Type B pancreatic cell (in vitro differentiated cells): Measurements from ENCODE around the gene SPC25. TPM values are rescaled to one million over a fixed set of nuclear protein-coding genes. Genes with fewer than 3 reads are reported as not detected.

Source experiments
- DNase-seq: peaks from one replicate; pipeline ENCODE4 v3.0.0; 2021; ENCODE audit warnings: mixed read lengths; ENCODE audit not compliant: unreplicated experiment; ENCODE audit errors: extremely low spot score
- H3K27ac Mint-ChIP-seq: 2 replicates; pipeline ENCODE4 v1.8.0; 2021; ENCODE audit warnings: mild to moderate bottlenecking, mixed read lengths
- H3K27me3 Mint-ChIP-seq: 2 replicates; pipeline ENCODE4 v1.8.0; 2021; ENCODE audit warnings: mixed read lengths
- H3K36me3 Mint-ChIP-seq: 2 replicates; pipeline ENCODE4 v1.8.0; 2021; ENCODE audit warnings: mixed read lengths
- H3K4me1 Mint-ChIP-seq: one replicate; pipeline ENCODE4 v1.8.0; 2021; ENCODE audit warnings: mixed read lengths; ENCODE audit not compliant: unreplicated experiment
- H3K4me3 Mint-ChIP-seq: 2 replicates; pipeline ENCODE4 v1.8.0; 2021; ENCODE audit warnings: mild to moderate bottlenecking, mixed read lengths
- H3K9me3 Mint-ChIP-seq: 2 replicates; pipeline ENCODE4 v1.8.0; 2021; ENCODE audit warnings: mixed read lengths
- CTCF ChIP-seq: fragments of 200-600 bp; sonication (generic); conservative IDR thresholded peaks from 2 replicates; pipeline ENCODE4 v1.5.0; 2021; ENCODE audit warnings: antibody characterized with exemption, mild to moderate bottlenecking
- total RNA-seq: library from RNA; stranded (reverse); gene quantifications from 2 replicates; pipeline ENCODE4 v1.2.1, GENCODE V29; 2021; ENCODE audit warnings: low replicate concordance

Gene SPC25
- total RNA-seq, 1 donor from 2014 or later = 25.2 TPM

GRCh38 chr2:168910330-168910729, 20.1 kb upstream of the SPC25 start:
- Mint-ChIP-seq H3K36me3 (no peaks in the 10 kb centered on the region), H3K4me3 (no peak overlapping the region), H3K9me3 (peaks cover 5% of the 10 kb centered on the region), H3K27me3 (peaks cover 81% of the 10 kb centered on the region), H3K4me1 (peaks cover 28% of the 10 kb centered on the region), H3K27ac (no peak overlapping the region)
- DNase-seq = no peak
- TF ChIP-seq CTCF = no peak

GRCh38 chr2:168907940-168908662, 17.9 kb upstream of the SPC25 start:
- TF ChIP-seq CTCF = no peak
- Mint-ChIP-seq H3K27ac (no peak overlapping the region), H3K36me3 (no peaks in the 10 kb centered on the region), H3K4me1 (peaks cover 28% of the 10 kb centered on the region), H3K9me3 (peaks cover 5% of the 10 kb centered on the region), H3K27me3 (peaks cover 73% of the 10 kb centered on the region), H3K4me3 (no peak overlapping the region)
- DNase-seq = no peak

- no peak for TF ChIP-seq CTCF
- H3K27ac Mint-ChIP-seq = no peak overlapping the region
- H3K27me3 Mint-ChIP-seq = peaks cover 61% of the 10 kb centered on the region
- H3K36me3 Mint-ChIP-seq = no peaks in the 10 kb centered on the region
- H3K4me3 Mint-ChIP-seq = no peak overlapping the region
- no peak for DNase-seq
- H3K4me1 Mint-ChIP-seq = peaks cover 7% of the 10 kb centered on the region
- H3K9me3 Mint-ChIP-seq = peaks cover 5% of the 10 kb centered on the region
Observed at GRCh38 chr2:168904358-168904757, 14.1 kb upstream of the SPC25 start.

GRCh38 chr2:168903888-168904287, 13.7 kb upstream of the SPC25 start:
- H3K4me3 Mint-ChIP-seq = no peak overlapping the region
- no peaks in the 10 kb centered on the region for H3K36me3 Mint-ChIP-seq
- H3K27ac Mint-ChIP-seq = no peak overlapping the region
- H3K9me3 Mint-ChIP-seq = peaks cover 5% of the 10 kb centered on the region
- peaks cover 7% of the 10 kb centered on the region for H3K4me1 Mint-ChIP-seq
- DNase-seq = no peak
- no peak for TF ChIP-seq CTCF
- H3K27me3 Mint-ChIP-seq = peaks cover 61% of the 10 kb centered on the region

GRCh38 chr2:168901003-168901402, 10.8 kb upstream of the SPC25 start, which contains the start of gene G6PC2:
TSS of gene G6PC2 (plus strand) at chr2:168901291. CDS start at chr2:168901332, 41 bp downstream.
- Mint-ChIP-seq H3K4me3 (no peak within 1 kb of the TSS), H3K27me3 (peaks cover 39% of the 10 kb centered on the region), H3K36me3 (no peaks in the 10 kb centered on the region), H3K9me3 (no peaks in the 10 kb centered on the region), H3K27ac (no peak within 1 kb of the TSS), H3K4me1 (no peaks in the 10 kb centered on the region)
- DNase-seq = no peak
- TF ChIP-seq CTCF = no peak
